HepG2 (cell line): ENCODE results near the gene RIPOR3. TPM values are rescaled to one million over a fixed set of nuclear protein-coding genes. Genes with fewer than 3 reads are reported as not detected.

Experiments
- ATF1 ChIP-seq: IDR thresholded peaks from 2 replicates; pipeline ENCODE4 v1.6.1; 2016; ENCODE audit warnings: mild to moderate bottlenecking, control low read depth
- ATF5 ChIP-seq: sonication (generic); formaldehyde crosslinking; IDR thresholded peaks from 2 replicates; pipeline ENCODE4 v1.4.0; 2020; ENCODE audit warnings: mild to moderate bottlenecking, low read depth, missing genetic modification reagents
- CBX1 ChIP-seq: IDR thresholded peaks from one replicate; pipeline ENCODE4 v1.6.1; 2016; ENCODE audit warnings: antibody characterized with exemption, low read depth
- ETS1 ChIP-seq: sonication (generic); formaldehyde crosslinking; IDR thresholded peaks from 2 replicates; pipeline ENCODE4 v1.4.0; 2020; ENCODE audit warnings: missing genetic modification reagents
- GLMP ChIP-seq: sonication (generic); formaldehyde crosslinking; IDR thresholded peaks from 2 replicates; pipeline ENCODE4 v1.9.0; 2021; ENCODE audit warnings: missing genetic modification reagents, mild to moderate bottlenecking, borderline replicate concordance
- KDM5B ChIP-seq: sonication (generic); formaldehyde crosslinking; IDR thresholded peaks from 2 replicates; pipeline ENCODE4 v1.4.0; 2020; ENCODE audit warnings: missing genetic modification reagents, mild to moderate bottlenecking, borderline replicate concordance
- NBN ChIP-seq: fragments of 450-650 bp; conservative IDR thresholded peaks from 2 replicates; pipeline ENCODE4 v1.6.1; 2017
- RXRA ChIP-seq: sonication (generic); formaldehyde crosslinking; IDR thresholded peaks from 2 replicates; pipeline ENCODE4 v1.5.1; 2020; ENCODE audit warnings: missing genetic modification reagents
- ZBTB25 ChIP-seq: IDR thresholded peaks from 2 replicates; pipeline ENCODE4 v1.6.1; 2018; ENCODE audit warnings: missing genetic modification reagents
- ZNF367 ChIP-seq: sonication (generic); formaldehyde crosslinking; IDR thresholded peaks from 2 replicates; pipeline ENCODE4 v1.4.0; 2020; ENCODE audit warnings: missing genetic modification reagents, borderline replicate concordance
- ZNF382 ChIP-seq: sonication (generic); formaldehyde crosslinking; IDR thresholded peaks from 2 replicates; pipeline ENCODE4 v1.5.0; 2020; ENCODE audit warnings: missing genetic modification reagents, mild to moderate bottlenecking, borderline replicate concordance
- ZNF646 ChIP-seq: sonication (generic); formaldehyde crosslinking; IDR thresholded peaks from 2 replicates; pipeline ENCODE4 v1.9.0; 2021; ENCODE audit warnings: mild to moderate bottlenecking, missing genetic modification reagents
- ZNF710 ChIP-seq: sonication (generic); formaldehyde crosslinking; IDR thresholded peaks from 2 replicates; pipeline ENCODE4 v1.5.0; 2020; ENCODE audit warnings: mild to moderate bottlenecking, missing genetic modification reagents, borderline replicate concordance
- ZNF777 ChIP-seq: sonication (generic); formaldehyde crosslinking; IDR thresholded peaks from 2 replicates; pipeline ENCODE4 v1.4.0; 2020; ENCODE audit warnings: missing genetic modification reagents
- ZNF83 ChIP-seq: sonication (generic); formaldehyde crosslinking; IDR thresholded peaks from 2 replicates; pipeline ENCODE4 v1.4.0; 2020; ENCODE audit warnings: missing genetic modification reagents, mild to moderate bottlenecking, borderline replicate concordance
- polyA plus RNA-seq, 8 experiments: library from polyadenylated mRNA; depleted of rRNA in 3 of 8; stranded (reverse) in 7 of 8; unstranded in 1 of 8; fragments of >200 nt; fragmentation: Illumina TruSeq in 4 of 8; extraction: Trizol in 4 of 8; gene quantifications; 2 replicates each; pipeline versions ENCODE4 v1.2.1 to v1.2.3, GENCODE V29; 2011 to 2016; ENCODE audit warnings: low read depth in 4 of 8, missing spikeins in 1 of 8, mixed read lengths in 1 of 8; ENCODE audit not compliant: insufficient read depth in 1 of 8
- total RNA-seq, 5 experiments: library from RNA; depleted of rRNA; stranded (reverse); fragments of >200 nt; fragmentation: Illumina TruSeq; extraction: Trizol; gene quantifications; 2 replicates each; pipeline ENCODE4 v1.2.3, GENCODE V29; 2016; ENCODE audit warnings: low read depth in 1 of 5

RIPOR3 gene
- total and polyA plus RNA-seq, 2 of the 13 experiments (the other 11 are each of a cell fraction or from before 2014, with no cell fraction given), result 0.18 TPM; not detected in 1

- peak; percentile 89 for TF ChIP-seq ZNF646 (CRISPR knock-in tag)
- no peak for TF ChIP-seq CBX1
- TF ChIP-seq ZNF367 (CRISPR knock-in tag), result no peak
- TF ChIP-seq ETS1 (CRISPR knock-in tag), result no peak
- TF ChIP-seq ATF1, result no peak
- no peak for TF ChIP-seq NBN
- TF ChIP-seq ZNF710 (CRISPR knock-in tag), result peak; percentile 92
- TF ChIP-seq GLMP (CRISPR knock-in tag), result no peak
- TF ChIP-seq ATF5 (CRISPR knock-in tag), result peak; percentile 76; the same call in 1 of the 2 replicates
- TF ChIP-seq RXRA (CRISPR knock-in tag), result peak; percentile 99
- TF ChIP-seq ZBTB25, result no peak
- TF ChIP-seq ZNF777 (CRISPR knock-in tag), result peak; percentile 81
- TF ChIP-seq KDM5B, result no peak
- TF ChIP-seq ZNF382, result peak; percentile 95
- no peak; the same call in 1 of the 2 replicates for TF ChIP-seq ZNF83 (CRISPR knock-in tag)
These were observed 15.5 kb downstream of the RIPOR3 start (continued) for GRCh38 chr20:50675671-50676376.
